ENCODE measurements around the gene TMEM179. TPM values are rescaled to one million over a fixed set of nuclear protein-coding genes. Genes with fewer than 3 reads are reported as not detected.

Gene TMEM179
- total RNA-seq, 1 experiment from 2014 or later = not detected

DNA sequence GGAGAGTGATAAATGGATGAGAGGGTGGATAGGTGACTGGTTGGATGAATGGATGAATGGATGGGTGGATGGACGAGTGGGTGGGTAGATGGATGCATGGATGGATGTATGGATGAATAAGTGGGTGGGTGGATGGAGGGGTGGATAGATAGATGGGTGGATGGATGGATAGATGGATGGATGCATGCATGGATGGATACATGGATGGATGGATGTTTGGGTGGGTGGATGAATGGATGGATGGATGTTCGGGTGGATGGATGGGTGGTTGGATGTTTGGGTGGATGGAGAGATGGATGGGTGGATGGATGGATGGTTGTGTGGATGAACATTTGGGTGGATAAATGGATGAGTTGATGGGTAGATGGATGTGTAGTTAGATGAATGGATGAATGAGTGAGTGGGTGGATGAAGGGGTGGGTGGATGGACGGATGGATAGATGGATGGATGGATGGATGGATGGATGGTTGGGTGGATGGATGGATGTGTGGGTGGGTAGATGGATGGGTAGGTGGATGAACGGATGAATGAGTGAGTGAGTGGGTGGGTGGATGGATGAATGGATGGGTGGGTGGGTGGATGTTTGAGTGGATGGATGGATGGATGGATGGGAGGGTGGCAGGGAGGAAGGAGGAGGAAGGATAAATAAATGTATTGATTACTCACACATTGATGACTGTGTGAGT, 9.7 kb upstream of the TMEM179 start:
- BruUV-seq (replicated peaks) = no TSS peak
- no peaks in the 10 kb centered on the region for H3K9me3 Mint-ChIP-seq (ENCODE audit: unreplicated experiment)

GRCh38 chr14:104611881-104612280, 7.3 kb upstream of the TMEM179 start:
- Histone ChIP-seq H3K36me3 (ENCODE audit: control insufficient read depth, insufficient read depth, low read length) (no peaks in the 10 kb centered on the region), H3K4me3 (ENCODE audit: low read depth, low read length) (no peak overlapping the region), H3K9me3 (no peaks in the 10 kb centered on the region), H3K4me1 (no peaks in the 10 kb centered on the region), H3K27me3 (replicated peaks; ENCODE audit: control insufficient read depth, insufficient read depth, low read length) (no peaks in the 10 kb centered on the region; the same call in 1 of the 2 replicates)
- H3K27ac Mint-ChIP-seq (ENCODE audit: unreplicated experiment) = no peak overlapping the region
- no peaks in the 10 kb centered on the region for H3K9me3 Mint-ChIP-seq (ENCODE audit: unreplicated experiment)
- ChIA-PET CTCF (no interaction called here), POLR2A (no interaction called here)
- no peaks in the 10 kb centered on the region for H3K4me1 Mint-ChIP-seq (ENCODE audit: low read depth, unreplicated experiment)
- H3K4me3 Mint-ChIP-seq (ENCODE audit: unreplicated experiment) = no peak overlapping the region
- TF ChIP-seq CTCF (IDR thresholded peaks at IDR 0.05; ENCODE audit: insufficient read depth in 1 of 2, low read depth in 1 of 2, low read length in 1 of 2, severe bottlenecking in 1 of 2, unreplicated experiment in 1 of 2) = no peak
- BruUV-seq (replicated peaks) = no TSS peak
- peaks cover 37% of the 10 kb centered on the region for H3K27me3 Mint-ChIP-seq (ENCODE audit: insufficient read depth, unreplicated experiment)
- DNase-seq = no peak
- no peaks in the 10 kb centered on the region for H3K36me3 Mint-ChIP-seq (ENCODE audit: insufficient read depth, unreplicated experiment)
- intact Hi-C loops (cut with micrococcal nuclease; ENCODE audit: unreplicated experiment) = no loop called here

More for the DNA sequence above, 9.7 kb upstream of the TMEM179 start:
- Histone ChIP-seq H3K4me3 (ENCODE audit: low read depth, low read length) (no peak overlapping the region), H3K9me3 (no peaks in the 10 kb centered on the region), H3K27me3 (replicated peaks; ENCODE audit: control insufficient read depth, insufficient read depth, low read length) (no peaks in the 10 kb centered on the region; the same call in 1 of the 2 replicates), H3K4me1 (no peaks in the 10 kb centered on the region), H3K36me3 (ENCODE audit: control insufficient read depth, insufficient read depth, low read length) (no peaks in the 10 kb centered on the region)
- ChIA-PET POLR2A (no interaction called here), CTCF (no interaction called here)
- peaks cover 31% of the 10 kb centered on the region for H3K27me3 Mint-ChIP-seq (ENCODE audit: insufficient read depth, unreplicated experiment)
- H3K36me3 Mint-ChIP-seq (ENCODE audit: insufficient read depth, unreplicated experiment) = no peaks in the 10 kb centered on the region
- no peak for DNase-seq
- intact Hi-C loops (cut with micrococcal nuclease; ENCODE audit: unreplicated experiment) = no loop called here
- TF ChIP-seq CTCF (IDR thresholded peaks at IDR 0.05; ENCODE audit: insufficient read depth in 1 of 2, low read depth in 1 of 2, low read length in 1 of 2, severe bottlenecking in 1 of 2, unreplicated experiment in 1 of 2) = no peak
- no peak overlapping the region for H3K4me3 Mint-ChIP-seq (ENCODE audit: unreplicated experiment)
- no peak overlapping the region for H3K27ac Mint-ChIP-seq (ENCODE audit: unreplicated experiment)
- no peaks in the 10 kb centered on the region for H3K4me1 Mint-ChIP-seq (ENCODE audit: low read depth, unreplicated experiment)

- no peak for TF ChIP-seq CTCF (IDR thresholded peaks at IDR 0.05; ENCODE audit: insufficient read depth in 1 of 2, low read depth in 1 of 2, low read length in 1 of 2, severe bottlenecking in 1 of 2, unreplicated experiment in 1 of 2)
- intact Hi-C loops (cut with micrococcal nuclease; ENCODE audit: unreplicated experiment) = no loop called here
- no peak overlapping the region for H3K27ac Mint-ChIP-seq (ENCODE audit: unreplicated experiment)
- H3K4me3 Mint-ChIP-seq (ENCODE audit: unreplicated experiment) = no peak overlapping the region
- no peak overlapping the region for H3K4me3 ChIP-seq (ENCODE audit: low read depth, low read length)
- DNase-seq = no peak
- no peaks in the 10 kb centered on the region for H3K9me3 ChIP-seq
- H3K36me3 ChIP-seq (ENCODE audit: control insufficient read depth, insufficient read depth, low read length) = no peaks in the 10 kb centered on the region
- no peaks in the 10 kb centered on the region for H3K4me1 Mint-ChIP-seq (ENCODE audit: low read depth, unreplicated experiment)
- BruUV-seq (replicated peaks) = no TSS peak
- no peaks in the 10 kb centered on the region for H3K4me1 ChIP-seq
- POLR2A ChIA-PET = no interaction called here
- no peaks in the 10 kb centered on the region for H3K36me3 Mint-ChIP-seq (ENCODE audit: insufficient read depth, unreplicated experiment)
- CTCF ChIA-PET = no interaction called here
- H3K9me3 Mint-ChIP-seq (ENCODE audit: unreplicated experiment) = no peaks in the 10 kb centered on the region
- no peaks in the 10 kb centered on the region; the same call in 1 of the 2 replicates for H3K27me3 ChIP-seq (replicated peaks; ENCODE audit: control insufficient read depth, insufficient read depth, low read length)
- peaks cover 37% of the 10 kb centered on the region for H3K27me3 Mint-ChIP-seq (ENCODE audit: insufficient read depth, unreplicated experiment)
Measured at GRCh38 chr14:104610749-104611310, 6.3 kb upstream of the TMEM179 start.

Measured in Caco-2 (cell line).